GM19240 (cell line): Measurements from ENCODE around the gene ZNF385B.

Experiments used
- DNase-seq: peaks from one replicate; pipeline ENCODE4 v3.0.0; 2011; ENCODE audit warnings: low spot score; ENCODE audit not compliant: insufficient read length

The ZNF385B gene

GRCh38 chr2:179856205-179856604 lies 5.2 kb downstream of the ZNF385B start:
- DNase-seq, result no peak

GRCh38 chr2:179855673-179856072 lies 5.7 kb downstream of the ZNF385B start:
- DNase-seq, result no peak

- no peak for DNase-seq
Measured at GRCh38 chr2:179854891-179855290, 6.5 kb downstream of the ZNF385B start.

GRCh38 chr2:179853108-179853507 lies 8.3 kb downstream of the ZNF385B start:
- DNase-seq, result no peak

- DNase-seq, result no peak
Measured at GRCh38 chr2:179850188-179850587, 11.2 kb downstream of the ZNF385B start.

- DNase-seq, result no peak
Measured at GRCh38 chr2:179849719-179850118, 11.7 kb downstream of the ZNF385B start.

GRCh38 chr2:179843541-179843940 lies 17.9 kb downstream of the ZNF385B start:
- no peak for DNase-seq

GRCh38 chr2:179842498-179843153 lies 18.8 kb downstream of the ZNF385B start:
- DNase-seq, result no peak

- DNase-seq, result no peak
Measured at GRCh38 chr2:179840840-179841239, 20.6 kb downstream of the ZNF385B start.

- DNase-seq, result no peak
Measured at GRCh38 chr2:179837408-179837807, 24.0 kb downstream of the ZNF385B start.

- no peak for DNase-seq
Measured at GRCh38 chr2:179830043-179830787, 31.2 kb downstream of the ZNF385B start.

- DNase-seq, result no peak
Measured at GRCh38 chr2:179826297-179826696, 35.1 kb downstream of the ZNF385B start.

GRCh38 chr2:179825494-179825893 lies 35.9 kb downstream of the ZNF385B start:
- DNase-seq, result no peak

GRCh38 chr2:179824961-179825360 lies 36.5 kb downstream of the ZNF385B start:
- DNase-seq, result no peak

GRCh38 chr2:179822540-179822939 lies 38.9 kb downstream of the ZNF385B start:
- DNase-seq, result no peak

- DNase-seq, result no peak
Measured at GRCh38 chr2:179818546-179818945, 42.9 kb downstream of the ZNF385B start.

GRCh38 chr2:179817181-179817841 lies 44.1 kb downstream of the ZNF385B start:
- no peak for DNase-seq

GRCh38 chr2:179814050-179814449 lies 47.4 kb downstream of the ZNF385B start:
- no peak for DNase-seq

- DNase-seq, result no peak
Measured at GRCh38 chr2:179812501-179812900, 48.9 kb downstream of the ZNF385B start.

- DNase-seq, result no peak
Measured at GRCh38 chr2:179811042-179811441, 50.4 kb downstream of the ZNF385B start.

GRCh38 chr2:179809606-179810005 lies 51.8 kb downstream of the ZNF385B start:
- no peak for DNase-seq

GRCh38 chr2:179805001-179805400 lies 56.4 kb downstream of the ZNF385B start:
- no peak for DNase-seq
